Measurements from ENCODE around the gene PHF2.

The PHF2 gene

DNA sequence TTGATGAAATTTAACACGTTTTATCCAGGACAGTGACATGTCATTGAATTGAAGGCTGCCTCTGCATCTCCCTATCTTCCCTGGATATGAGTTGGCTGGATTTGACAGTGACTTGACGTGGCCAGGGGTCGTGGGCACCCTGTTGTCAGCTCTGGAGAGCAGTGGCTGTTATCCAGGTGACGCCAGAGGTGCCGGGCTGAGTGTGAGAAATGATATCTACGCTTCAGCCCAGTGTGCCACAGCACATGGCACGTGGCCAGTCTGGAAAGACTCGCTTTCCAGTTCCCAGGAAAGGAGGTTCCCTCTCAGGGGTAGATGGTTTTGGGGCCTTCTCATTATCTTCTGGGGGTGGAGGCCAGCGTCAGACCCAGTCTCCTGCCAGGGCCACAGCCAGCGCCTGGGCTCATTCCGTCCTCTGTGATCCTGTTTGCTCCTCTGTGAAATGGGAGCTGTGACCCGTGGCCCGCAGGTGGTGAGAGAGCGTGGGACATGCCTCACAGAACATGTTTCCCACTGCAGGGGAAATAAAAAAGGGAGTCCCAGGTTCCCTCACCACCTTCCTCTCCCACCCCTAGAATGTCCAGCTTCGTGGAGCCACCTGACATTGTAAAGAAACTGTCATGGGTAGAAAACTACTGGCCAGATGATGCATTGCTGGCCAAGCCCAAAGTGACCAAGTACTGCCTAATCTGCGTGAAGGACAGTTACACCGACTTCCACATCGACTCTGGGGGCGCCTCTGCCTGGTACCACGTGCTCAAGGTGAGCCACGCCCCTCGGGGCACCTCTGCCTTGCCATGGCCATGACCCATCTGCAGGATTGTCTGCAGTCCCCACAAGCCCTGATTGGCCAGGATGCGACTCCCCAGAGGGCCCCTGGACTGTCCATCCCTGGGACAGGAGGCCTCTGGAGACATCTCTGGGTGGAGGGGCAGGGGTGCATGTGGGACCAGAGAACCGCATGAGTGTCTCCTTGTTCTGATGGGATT lies 76.5 kb downstream of the PHF2 start:
- no peak for DNase-seq (ENCODE audit: low read depth)

DNA sequence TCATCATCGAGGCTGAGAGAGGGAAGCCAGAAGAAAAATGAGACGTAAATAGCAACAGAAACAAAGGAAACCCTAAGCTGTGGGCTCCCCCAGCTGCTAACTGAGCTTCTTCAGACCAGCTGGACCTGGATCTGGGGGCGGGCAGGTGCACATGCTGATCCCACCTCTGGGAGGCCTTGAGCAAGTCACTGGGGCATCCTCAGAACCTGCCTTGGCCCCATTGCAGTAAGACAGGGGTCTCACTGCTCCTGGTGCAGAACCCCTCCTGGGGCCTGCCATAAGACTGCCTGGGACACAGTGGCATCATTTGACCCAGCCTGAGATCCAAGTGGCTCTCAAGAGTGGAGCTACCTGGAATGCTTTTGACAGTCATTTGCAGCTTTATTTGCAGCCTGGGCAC lies 77.4 kb downstream of the PHF2 start:
- no peak for DNase-seq (ENCODE audit: low read depth)

DNA sequence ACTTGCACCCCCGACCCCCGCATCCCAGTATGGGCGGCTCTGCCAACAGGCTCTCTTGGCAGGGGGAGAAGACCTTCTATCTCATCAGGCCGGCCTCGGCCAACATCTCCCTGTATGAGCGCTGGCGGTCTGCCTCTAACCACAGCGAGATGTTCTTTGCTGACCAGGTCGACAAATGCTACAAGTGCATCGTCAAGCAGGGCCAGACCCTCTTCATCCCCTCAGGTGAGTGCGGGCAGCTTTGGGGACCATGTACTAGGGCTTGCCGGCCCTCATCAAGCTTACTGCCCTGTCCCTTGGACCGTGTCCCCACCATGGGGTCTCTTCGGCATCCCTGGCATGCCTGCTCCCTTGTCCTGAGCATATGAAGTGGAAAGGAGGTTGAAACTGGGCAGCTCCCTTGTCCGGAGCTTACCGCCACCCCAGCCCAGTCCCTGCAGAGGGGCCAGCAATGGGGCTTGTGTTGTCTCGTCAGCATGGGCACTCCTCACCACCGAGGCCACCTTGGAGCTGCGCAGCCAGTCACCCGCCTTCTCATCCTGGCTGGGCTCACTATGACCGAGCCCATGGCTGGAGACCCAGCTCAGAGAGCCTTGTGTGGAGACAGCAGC lies 78.1 kb downstream of the PHF2 start:
- no peak for DNase-seq (ENCODE audit: low read depth)

DNA sequence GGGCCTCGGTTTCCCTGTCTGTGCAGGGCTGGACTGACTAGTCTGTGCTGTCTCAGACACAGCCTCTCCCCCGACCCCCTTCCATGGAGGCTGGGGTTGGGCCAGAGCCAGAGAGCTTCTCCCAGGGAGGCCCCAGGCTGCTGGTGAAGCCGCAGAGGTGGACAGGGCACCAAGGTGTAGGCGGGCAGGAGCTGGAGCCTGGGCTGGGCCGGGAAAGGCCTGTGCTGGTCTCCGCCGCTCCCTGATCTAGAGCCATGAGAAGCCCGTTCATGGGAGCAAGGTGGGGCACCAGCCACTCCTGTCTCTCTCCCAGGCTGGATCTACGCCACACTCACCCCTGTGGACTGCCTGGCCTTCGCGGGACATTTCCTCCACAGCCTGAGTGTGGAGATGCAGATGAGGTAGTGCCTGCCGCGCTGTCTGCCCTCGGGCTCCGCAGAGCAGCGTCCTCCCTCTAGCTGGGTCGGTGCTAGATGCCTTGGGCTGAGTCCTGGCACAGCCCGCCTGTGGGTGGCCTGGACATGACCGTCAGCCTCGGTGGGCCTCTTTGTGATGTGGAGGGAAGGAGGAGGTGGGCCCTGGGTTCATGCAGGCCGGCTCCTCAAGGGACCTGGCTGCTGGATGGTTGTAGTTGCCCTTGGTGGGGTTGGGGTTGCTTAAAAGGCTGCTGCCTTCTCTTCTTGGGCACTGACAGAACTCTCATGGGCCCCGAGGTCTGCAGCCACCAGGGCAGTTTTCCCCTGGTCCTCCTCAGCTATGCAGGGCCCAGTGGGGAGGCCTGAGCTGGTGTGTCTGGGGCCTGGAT lies 79.4 kb downstream of the PHF2 start:
- DNase-seq (ENCODE audit: low read depth) = no peak

DNA sequence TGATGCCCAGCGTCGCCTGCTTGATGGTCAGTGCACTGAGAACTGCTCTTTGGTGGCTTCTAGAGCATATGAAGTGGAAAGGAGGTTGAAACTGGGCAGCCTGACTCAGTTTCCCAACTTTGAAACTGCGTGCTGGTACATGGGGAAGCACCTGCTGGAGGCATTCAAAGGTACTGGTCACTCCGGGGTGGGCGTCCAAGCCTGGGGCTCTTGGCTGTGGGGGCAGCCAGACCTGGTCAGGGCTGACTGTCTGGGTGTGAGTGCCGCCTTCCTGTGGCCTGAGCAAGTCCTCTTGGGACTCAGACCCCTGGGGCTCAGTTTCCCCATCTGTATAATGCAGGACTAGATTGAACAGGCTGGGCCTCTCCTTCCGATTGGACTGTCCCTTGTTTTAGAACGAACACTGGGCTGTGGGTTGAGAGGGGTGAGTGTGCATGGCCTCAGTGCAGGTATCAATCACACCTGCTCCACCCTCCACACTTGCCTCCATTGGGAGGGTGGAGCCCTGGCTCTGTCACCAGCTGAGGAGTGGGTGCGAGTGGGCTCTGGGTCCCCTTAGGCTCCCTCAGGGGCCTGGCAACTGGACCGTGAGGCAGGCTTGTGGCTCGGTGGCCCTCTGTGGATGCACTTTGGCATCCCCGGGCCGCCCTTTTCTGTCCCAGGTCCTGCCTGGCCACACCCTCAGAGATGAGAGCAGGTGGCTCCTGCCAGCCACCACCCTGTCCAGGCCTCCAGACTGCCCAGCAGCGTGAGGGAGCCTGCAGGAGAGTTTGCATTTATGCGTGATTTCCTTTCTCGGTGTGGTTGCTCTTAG lies 80.2 kb downstream of the PHF2 start:
- DNase-seq (ENCODE audit: low read depth) = no peak

DNA sequence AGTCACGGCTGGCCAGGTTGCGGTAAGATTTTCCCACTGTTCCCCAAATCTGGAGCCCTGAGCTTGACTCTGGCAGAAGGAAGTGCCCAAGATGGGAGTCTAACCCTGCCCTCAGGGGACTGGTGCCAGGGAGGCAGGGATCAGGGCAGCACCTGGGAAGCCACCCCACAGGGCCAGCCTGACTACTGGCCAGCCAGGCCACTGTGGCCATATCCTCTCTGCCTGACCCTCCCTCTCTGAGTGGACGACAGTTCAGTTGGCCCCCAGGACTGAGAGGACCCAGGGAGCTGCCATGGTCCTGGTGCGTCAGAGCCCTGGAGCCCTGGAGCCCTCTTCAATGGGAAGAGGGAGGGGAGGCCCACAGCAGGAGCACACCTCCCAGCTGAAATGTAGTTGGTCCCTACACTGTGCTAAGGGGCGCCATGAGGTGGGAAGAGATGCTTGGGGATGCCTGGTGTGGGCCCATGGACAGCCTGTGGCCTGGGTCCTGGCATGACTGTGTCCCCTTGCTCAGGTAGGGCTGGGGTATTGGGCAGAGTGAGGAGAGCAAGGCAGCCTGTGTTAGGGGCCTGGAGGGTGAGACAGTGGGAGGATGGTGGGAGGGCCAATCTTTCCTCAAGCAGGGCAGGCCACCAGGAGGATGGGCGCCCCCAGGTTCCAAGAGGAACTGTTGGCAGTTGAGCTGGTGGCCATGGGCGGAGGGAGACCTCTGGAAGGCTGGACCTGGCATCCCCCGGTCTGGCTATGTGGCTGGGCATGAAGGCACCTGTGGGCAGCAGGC lies 81.1 kb downstream of the PHF2 start:
- DNase-seq (ENCODE audit: low read depth) = no peak

DNA sequence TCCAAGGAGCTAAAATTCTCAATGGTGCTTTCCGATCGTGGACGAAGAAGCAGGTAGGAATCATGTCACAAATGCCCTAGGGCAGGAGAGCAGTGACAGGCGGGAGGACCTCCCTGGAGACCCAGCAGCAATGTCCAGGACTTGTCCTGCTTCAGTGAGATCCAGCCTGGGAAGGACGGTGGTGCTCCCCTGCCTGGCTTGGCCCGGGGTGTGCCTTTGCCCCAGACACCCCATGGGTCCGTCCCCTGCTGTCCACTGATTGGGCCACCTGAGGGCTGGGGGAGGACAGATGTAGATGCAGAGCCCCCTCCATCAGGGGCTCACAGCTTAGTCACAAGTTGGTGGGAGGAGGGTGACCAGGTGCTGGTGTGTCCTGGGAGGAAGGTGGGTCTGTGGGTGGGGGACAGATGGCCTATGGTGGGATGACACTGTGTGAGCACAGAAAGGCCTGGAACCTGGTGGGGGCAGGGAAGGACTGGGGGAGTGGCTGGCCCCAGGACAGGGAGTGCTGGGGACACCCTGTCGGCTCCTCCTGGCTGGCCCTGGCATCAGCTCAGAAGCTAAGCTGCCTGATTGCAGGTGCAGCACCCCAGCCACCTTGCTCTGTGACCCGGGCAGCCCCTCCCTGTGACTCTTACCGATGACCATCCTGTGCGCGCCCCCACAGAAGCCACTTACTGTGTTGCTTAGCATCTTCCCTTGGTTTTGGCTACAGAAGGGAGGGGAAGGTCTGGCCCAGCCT lies 82.0 kb downstream of the PHF2 start:
- no peak for DNase-seq (ENCODE audit: low read depth)

DNA sequence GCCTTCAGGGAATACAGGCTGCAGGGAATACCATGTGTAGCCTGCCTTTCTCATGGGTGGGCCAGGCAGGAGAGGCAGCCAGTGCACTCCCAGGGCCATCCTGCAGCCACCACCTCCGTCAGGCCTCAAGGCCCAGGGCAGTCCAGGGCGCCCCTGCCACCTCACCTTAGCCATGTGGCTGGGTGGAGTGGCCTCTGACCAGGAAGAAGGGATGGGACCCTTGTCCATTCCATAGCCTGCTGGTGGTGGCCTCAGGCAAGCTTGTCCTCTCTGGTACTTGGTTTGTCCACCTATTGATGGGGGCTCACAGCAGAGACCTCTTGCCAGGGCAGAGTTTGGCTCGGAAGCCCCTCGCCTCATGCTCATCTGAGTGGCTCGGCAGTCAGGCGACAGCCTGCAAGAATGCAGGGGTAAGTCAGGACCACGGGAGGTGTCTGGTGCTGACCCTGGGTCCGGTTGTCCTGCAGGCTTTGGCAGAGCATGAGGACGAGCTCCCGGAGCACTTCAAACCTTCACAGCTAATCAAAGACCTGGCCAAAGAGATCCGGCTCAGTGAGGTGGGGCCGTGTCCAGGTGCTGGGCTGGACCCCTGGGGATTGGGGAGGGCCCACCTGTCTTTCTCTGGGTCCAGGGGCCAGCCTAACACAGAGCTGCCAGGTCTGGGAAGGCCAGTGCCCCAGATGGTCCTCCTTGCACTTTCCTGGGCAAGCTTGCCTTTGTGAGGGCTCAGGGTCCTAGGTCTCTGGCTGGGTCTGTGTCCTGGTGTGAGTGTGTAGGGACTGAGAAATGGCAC lies 82.9 kb downstream of the PHF2 start:
- DNase-seq (ENCODE audit: low read depth) = no peak

DNA sequence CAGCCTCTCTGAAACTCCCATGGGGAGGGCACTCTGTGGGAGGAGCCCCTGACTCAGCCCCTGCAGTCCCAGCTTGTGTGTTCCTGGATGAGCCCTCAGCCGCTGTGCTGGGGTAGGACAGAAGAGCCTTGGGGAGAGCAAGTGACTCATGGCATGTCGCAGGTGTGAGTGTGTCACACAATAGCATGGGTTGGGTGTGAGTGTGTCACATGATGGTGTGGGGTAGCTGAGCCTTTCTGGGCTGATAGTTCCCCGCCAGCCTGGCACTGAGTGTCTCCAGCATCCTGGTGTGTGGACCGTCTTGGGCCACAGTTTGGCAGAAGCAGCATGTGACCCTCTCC lies 83.4 kb downstream of the PHF2 start:
- no peak for DNase-seq (ENCODE audit: low read depth)

DNA sequence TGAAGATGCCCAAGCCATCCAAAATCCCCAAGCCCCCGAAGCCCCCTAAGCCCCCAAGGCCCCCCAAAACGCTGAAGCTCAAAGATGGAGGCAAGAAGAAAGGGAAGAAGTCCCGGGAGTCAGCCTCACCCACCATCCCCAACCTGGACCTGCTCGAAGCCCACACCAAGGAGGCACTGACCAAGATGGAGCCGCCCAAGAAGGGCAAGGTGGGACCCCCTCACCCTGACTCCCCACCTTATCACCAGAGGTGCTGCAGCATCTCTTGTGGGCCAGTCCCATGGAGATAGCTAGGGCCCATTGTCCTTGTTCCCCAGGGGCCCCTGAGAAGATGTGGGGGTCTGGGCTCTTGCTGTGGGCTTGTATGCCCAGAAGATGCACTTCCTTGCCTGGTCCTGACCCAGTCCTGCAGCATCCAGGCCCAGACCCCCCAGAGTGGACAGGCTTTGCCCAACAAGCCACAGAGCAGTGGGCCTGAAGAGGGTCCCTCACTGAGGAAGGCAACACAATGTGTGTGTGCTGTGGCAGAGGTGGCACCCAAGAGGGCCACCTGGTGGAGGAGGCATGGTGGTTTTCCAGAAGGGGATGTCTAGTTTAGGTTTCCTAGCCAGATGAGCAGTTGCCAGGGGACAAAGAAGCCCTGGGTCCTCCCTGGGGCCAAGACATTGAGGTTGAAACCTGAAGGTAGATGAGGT lies 84.1 kb downstream of the PHF2 start:
- DNase-seq (ENCODE audit: low read depth) = no peak

DNA sequence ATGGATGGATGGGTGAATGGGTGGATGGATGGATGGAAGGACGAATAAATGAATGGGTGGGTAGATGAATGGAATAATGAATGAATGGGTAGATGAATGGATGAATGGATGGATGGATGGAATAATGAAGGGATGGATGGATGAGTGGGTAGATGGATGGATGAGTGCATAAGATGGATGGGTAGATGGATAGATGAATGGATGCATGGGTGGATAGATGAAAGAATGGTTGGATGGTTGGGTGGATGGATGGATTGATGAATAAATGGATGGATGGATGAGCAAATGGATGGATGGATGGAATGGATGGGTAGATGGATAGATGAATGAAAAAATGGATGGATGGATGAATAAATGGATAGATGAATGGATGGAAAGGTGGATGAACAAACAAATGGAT lies 85.2 kb downstream of the PHF2 start:
- no peak for DNase-seq (ENCODE audit: low read depth)

DNA sequence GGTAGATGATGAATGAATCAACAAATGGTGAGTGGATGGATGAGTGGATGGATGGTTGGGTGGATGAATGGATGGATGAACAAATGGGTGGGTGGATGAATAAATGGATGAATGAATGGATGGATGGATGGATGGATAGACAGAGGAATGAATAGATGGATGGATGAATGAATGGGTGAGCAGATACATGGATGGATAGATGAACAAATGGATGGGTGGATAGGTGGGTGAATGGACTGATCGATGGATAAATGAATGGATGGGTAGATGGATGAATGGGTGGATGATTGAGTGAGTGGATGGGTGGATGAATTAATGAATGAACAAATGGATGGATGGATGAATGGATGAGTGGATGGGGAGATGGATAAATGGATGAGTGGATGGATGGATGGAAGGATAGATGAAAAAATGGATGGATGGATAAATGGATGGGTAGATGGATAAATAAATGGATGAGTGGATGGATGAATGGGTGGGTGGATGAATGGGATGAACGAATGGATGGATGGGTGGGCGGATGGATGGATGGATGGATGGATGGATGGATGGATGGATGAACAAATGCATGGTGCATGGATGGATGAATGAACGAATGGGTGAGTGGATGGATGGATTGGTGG lies 85.7 kb downstream of the PHF2 start:
- no peak for DNase-seq (ENCODE audit: low read depth)

DNA sequence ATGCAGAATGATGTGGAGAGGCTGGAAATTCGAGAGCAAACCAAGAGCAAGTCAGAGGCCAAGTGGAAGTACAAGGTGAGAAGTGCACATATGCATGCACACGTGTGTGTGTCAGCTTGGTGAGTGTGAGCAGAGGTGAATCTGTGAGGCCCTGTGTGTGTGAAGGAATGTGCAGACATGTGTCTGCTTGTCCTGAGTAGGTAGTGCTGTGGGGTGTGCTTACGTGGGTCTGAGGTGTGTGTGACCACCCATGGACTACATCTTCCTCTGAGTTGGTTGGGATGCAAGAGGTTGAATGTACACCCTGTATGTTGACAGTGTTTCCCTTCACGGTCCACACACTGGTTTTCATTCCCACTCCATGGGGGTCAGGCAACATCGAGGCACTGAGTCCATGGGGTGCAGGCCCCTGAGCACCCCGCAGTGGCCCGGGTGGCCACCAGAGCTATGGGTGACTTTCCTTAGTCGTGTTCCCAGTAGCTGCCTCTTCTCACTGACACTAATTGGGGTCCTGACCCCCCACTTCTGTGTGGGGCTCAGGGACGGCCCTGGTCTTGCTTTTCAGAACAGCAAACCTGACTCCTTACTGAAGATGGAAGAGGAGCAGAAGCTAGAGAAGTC lies 86.7 kb downstream of the PHF2 start:
- DNase-seq (ENCODE audit: low read depth) = no peak

DNA sequence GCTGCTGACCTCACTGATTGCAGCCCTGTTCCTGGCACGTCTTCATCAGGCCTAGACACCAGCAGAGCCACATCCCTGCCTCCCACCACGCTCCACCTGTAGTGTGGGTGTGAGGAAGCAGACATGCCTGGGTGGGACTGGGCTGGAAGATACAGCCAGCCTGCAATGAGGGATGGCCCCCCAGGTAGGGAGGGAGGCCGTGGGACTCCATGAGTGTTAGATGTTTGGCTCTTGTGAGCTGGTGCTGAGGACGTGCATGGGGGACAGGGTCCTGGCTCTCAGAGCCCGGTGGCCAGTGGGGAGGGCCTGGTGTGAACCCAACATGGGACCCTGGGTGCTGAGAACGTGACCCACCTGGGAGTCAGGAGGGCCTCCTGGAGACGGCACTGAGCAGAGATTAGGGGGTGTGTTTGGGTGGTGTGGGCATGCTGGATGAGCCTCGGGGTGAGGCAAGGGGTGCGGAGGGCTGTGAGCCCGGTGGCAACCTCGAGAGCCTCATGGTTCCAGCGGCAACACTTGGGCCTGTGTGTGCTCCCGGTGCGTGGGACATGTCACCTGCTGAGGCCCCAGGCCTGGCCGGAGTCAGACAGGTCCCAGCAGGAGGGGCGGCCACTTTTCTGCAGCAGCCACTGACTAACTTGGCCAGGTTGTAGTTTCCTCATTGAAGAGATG lies 87.6 kb downstream of the PHF2 start:
- no peak for DNase-seq (ENCODE audit: low read depth)

DNA sequence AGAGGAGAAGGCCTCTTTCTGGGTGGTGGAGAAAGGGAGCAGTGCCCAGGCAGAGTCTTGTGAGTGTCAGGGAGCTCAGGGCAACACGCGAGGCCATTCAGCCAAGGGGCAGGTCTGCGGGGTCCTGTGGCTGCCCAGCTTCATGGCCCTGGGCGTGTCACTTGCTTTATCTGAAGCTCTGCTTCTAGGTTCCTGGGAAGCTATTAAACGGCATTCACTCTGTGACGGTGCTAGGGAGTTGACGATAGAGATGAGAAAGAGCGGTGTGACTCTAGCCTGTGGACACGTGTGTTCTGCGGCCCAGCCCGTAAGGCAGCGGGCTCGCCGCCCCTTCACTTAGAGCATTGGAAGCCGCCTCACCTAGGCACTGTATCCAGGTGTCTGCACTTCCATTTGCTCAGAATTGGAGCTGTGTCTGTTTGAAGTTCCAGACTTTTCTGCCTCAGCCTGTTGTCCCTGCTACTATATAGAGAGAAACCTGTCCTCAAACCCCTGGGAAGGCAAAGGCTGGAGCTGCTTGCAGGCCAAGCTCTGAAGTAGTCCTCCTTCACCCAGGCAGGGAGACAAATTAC lies 88.3 kb downstream of the PHF2 start:
- DNase-seq (ENCODE audit: low read depth) = no peak

DNA sequence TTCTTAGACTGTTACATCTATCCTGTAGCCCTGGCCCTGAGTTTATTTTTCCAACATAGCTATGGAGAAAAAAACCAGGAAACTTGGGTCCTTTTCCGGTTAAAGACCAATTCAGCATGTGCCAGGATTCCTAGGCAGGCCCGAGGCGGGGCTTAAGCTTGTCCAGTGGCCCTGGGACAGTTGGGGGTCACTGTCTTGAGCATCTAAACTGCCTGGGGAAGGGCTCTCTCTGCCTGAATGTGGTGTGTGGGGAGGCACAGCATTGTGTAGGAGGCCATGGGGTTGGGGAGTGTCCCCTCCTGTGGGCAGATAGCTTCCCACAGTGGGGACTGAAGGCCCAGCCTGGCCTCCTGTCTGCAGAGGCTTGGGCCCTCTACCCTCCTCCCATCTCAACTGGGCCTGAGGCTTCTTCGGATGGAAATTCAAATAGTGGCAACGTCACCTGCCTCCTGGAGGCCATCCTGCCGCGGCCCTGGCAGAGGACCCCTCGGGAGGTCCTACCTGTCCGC lies 88.8 kb downstream of the PHF2 start:
- DNase-seq (ENCODE audit: low read depth) = no peak

Data from amniotic epithelial cell (primary cell).